Measurements from ENCODE around the gene CDK5RAP3. TPM values are rescaled to one million over a fixed set of nuclear protein-coding genes. Genes with fewer than 3 reads are reported as not detected.

The CDK5RAP3 gene
- total and polyA plus RNA-seq, 2 donors (not counting 3 experiments of a cell fraction or from before 2014, with no cell fraction given), result 109 to 139 TPM

GRCh38 chr17:47990962-47991731 is 20.2 kb downstream of the CDK5RAP3 start:
- H3K9ac ChIP-seq (replicated peaks; ENCODE audit: extremely low read depth, insufficient read depth, low read length), result no peak overlapping the region
- H3K4me1 ChIP-seq (ENCODE audit: control insufficient read depth, extremely low read depth, insufficient read depth, low read length), result peaks cover 6% of the 10 kb centered on the region
- H3K9me1 ChIP-seq (replicated peaks; ENCODE audit: control insufficient read depth, extremely low read depth, insufficient read depth, low read length), result no peaks in the 10 kb centered on the region
- no peak overlapping the region for H3K27ac ChIP-seq (ENCODE audit: insufficient read depth, low read depth, low read length)
- no peaks in the 10 kb centered on the region for H3K27me3 ChIP-seq (ENCODE audit: control insufficient read depth in 2 of 2, insufficient read depth in 2 of 2, low read length in 2 of 2)
- TF ChIP-seq MYC (IDR thresholded peaks at IDR 0.05; ENCODE audit: low read depth, low read length) (no peak), POLR2A (IDR thresholded peaks at IDR 0.05; ENCODE audit: low read depth, low read length) (no peak), CTCF (IDR thresholded peaks at IDR 0.05; ENCODE audit: extremely low read depth in 1 of 2, insufficient read depth in 1 of 2, low read depth in 1 of 2, low read length in 2 of 2) (no peak), GATA2 (IDR thresholded peaks at IDR 0.05; ENCODE audit: insufficient read depth, insufficient read length, low read depth, low read length) (no peak), POLR2AphosphoS5 (IDR thresholded peaks at IDR 0.05; ENCODE audit: insufficient read depth, low read depth, low read length) (no peak)
- TF ChIP-seq, protein P1, sequence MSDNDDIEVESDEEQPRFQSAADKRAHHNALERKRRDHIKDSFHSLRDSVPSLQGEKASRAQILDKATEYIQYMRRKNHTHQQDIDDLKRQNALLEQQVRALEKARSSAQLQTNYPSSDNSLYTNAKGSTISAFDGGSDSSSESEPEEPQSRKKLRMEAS (IDR thresholded peaks at IDR 0.05; ENCODE audit: insufficient read depth, insufficient read length), result no peak
- no peaks in the 10 kb centered on the region for H4K20me1 ChIP-seq (replicated peaks; ENCODE audit: control insufficient read depth, extremely low read depth, insufficient read depth, low read length)
- CTCF ChIA-PET, result interaction anchor here (1.0 to 4.5 kb wide), 4 partner anchors 13 to 27 kb away, joined by 3 to 19 read pairs (median 8); no protein-coding TSS in a partner anchor
- no peak overlapping the region for H2AFZ ChIP-seq (ENCODE audit: low read depth, low read length)
- no TSS peak for BruUV-seq (replicated peaks)
- intact Hi-C loops (cut with micrococcal nuclease) (no loop called here), dilution Hi-C loops (cut with MboI; ENCODE audit: extremely low pct_ligation_motif_present, low sequenced_read_pairs) (no loop called here)
- no peaks in the 10 kb centered on the region for H3K79me2 ChIP-seq (ENCODE audit: control insufficient read depth, insufficient read depth, low read length)
- FAIRE-seq (no peak), DNase-seq (ENCODE audit: low read depth, low spot score) (no peak)
- POLR2A ChIA-PET, result no interaction called here
- no peaks in the 10 kb centered on the region for H3K36me3 ChIP-seq (ENCODE audit: control insufficient read depth in 2 of 2, extremely low read depth in 1 of 2, insufficient read depth in 2 of 2, low read length in 2 of 2)
- no peaks in the 10 kb centered on the region for H3K9me3 ChIP-seq (replicated peaks; ENCODE audit: control insufficient read depth, insufficient read depth, low read length)
- no peak overlapping the region for H3K4me2 ChIP-seq (ENCODE audit: insufficient read depth, low read length)
- no peak overlapping the region for H3K4me3 ChIP-seq (replicated peaks in 1 of 3; ENCODE audit: insufficient read depth in 1 of 3, low read depth in 1 of 3, low read length in 3 of 3)
